GM21360 (cell line): ENCODE measurements around the gene BMP6.

Experiments used
- ATAC-seq: cut with Tn5 transposase; IDR thresholded peaks from one replicate; pipeline ENCODE4 v1.9.1; 2021; ENCODE audit warnings: mild to moderate bottlenecking, moderate library complexity; ENCODE audit not compliant: unreplicated experiment

BMP6 gene

DNA sequence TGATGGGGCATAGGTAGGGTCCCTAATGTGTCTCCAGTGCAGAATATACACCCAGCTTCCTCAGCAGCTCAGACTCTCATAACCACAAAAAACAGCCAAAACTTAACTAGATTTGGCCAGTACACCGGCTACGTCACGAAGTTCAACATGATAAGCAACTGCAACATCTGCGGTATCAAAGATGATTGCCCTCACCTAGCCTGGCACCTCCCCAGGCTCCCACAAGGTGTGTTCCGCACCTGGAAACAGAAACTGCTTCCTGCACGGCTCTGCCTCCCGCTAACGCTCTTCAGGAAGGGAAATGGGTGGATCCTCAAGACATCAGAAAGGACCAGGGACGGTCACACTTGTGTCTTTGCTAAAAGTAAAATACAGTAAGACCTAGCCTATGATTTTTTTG is 175.2 kb downstream of the BMP6 start:
- ATAC-seq, result no peak

- ATAC-seq, result no peak
Measured at GRCh38 chr6:7901780-7902179, 175.9 kb downstream of the BMP6 start.

DNA sequence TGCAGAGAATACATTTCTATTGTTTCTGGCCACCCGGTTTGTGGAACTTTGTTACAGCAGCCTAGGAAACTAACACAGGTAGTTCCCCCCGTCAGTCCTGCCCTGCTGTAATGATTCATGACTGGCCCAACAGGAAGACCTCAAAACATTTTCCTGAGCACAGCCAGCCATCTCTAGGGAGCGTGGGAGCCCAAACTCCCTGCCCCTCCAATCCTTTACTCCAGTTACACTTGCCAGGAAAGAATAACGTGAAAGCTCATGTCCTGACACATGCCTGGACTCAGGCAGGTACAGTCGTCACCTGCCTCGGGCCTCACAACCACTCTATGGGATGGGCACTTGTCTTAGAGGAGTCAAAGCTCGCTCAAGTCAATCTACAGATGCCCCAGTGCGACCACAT is 176.3 kb downstream of the BMP6 start:
- no peak for ATAC-seq

GRCh38 chr6:7902867-7903266 is 177.0 kb downstream of the BMP6 start:
- no peak for ATAC-seq

GRCh38 chr6:7903673-7904072 is 177.8 kb downstream of the BMP6 start:
- no peak for ATAC-seq

DNA sequence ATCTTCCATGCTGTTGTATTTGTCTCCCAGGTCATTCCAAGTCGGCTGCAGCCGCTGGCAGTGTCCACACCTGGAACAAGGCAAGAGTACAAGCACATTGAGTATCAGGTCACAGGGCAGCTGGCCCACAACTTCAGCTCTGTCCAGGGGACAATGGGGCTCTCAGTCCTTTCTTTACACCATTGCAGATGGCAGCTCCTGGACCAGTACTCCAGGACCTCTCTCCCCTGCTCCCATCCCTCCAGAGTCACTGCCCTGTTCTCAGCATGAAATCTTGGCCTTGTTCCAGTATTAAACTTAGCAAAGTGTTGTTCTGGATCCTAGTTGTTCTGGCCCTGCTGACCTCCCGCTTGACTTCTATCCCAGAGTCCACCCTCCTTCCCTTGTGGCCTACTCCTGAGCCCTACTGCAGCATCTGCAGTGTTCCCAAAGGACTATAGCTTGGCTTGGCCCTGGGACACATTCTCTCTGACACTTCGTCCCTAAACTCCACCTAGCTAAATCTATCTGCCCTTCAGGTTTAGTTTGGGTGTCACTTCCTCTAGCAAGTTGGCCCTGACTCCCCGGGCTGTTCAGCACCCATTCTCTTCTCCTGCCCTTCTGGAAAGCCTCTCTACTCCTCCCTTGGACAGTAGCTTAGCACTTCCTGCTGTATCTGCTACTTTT is 178.9 kb downstream of the BMP6 start:
- no peak for ATAC-seq

- no peak for ATAC-seq
Measured at GRCh38 chr6:7905416-7905815, 179.5 kb downstream of the BMP6 start.

DNA sequence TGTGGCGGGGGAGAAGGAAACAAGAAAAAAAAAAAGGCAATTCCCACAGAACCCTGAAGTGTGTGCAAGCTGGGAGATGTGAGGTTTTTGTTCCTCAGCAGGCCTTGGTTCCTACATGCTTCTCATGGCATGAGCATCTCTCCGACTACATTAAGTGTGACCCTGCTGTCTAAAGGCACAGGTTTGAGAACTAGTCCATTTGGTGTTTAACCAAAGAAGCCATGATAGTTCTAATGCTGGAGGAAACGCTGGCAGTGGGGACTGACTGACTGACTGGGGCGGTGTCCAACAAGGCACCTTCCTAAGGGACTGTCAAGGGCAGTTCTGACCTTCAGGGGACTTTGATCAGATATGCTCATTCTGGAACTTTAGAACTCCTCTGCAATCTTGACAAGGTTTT is 180.8 kb downstream of the BMP6 start:
- no peak for ATAC-seq

GRCh38 chr6:7907159-7907558 is 181.3 kb downstream of the BMP6 start:
- ATAC-seq, result no peak

DNA sequence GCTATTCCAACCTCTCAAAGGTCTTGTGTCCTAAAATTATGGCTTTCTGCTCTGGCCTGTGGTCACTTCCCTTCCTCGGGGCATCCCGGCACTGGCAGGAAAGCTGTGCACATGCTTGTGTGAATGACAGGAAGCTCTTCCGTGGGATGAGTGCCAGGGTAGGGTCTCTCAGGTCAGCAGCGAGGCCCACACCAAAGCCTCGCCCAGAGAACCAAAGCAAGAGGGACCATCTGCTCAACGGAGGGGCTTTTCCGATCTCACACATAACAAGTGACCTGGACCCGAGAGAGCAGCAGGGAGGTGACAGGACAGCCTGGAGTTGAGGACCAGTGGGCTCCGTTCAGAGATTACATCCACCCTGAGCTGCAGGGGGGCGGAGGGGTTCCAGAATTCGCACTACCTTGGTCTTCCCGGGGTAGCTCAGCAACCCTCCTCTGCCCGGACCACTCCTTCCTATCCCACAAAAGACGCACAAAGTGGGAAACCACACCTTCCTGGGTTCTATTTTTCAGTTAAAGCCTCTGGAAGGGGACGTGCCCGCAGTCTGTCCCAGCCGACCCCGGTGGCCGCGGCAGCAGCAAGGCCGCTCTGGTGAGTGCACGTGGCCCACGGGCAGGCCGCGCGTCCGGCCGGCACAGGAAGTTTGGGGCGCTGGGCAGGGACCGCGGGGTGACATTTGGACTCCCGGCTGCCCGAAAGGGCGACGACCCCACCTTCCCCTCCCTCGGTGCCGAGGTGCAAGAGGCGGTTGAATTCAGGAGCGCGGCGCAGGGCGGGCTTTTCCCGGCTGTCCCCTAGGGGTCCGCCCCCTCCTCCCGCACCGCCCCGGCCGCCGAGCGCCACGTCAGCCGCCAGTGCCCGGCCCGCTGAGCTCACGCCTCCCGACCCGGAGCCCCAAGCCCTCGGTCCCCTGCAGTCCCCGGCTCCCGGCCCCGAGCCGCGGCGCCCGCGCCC is 183.7 kb downstream of the BMP6 start:
- ATAC-seq, result peak; percentile 22

- ATAC-seq, result peak; percentile 20
Measured at GRCh38 chr6:7910298-7910653, 184.4 kb downstream of the BMP6 start.

- peak; percentile 70 for ATAC-seq
Measured at GRCh38 chr6:7910654-7911344, 184.9 kb downstream of the BMP6 start, which contains the start of gene TXNDC5. TXNDC5 (minus strand) TSS chr6:7910788; CDS start chr6:7910776, 12 bp downstream.

GRCh38 chr6:7911345-7911725 is 185.4 kb downstream of the BMP6 start:
- no peak for ATAC-seq

- no peak for ATAC-seq
Measured at GRCh38 chr6:7912024-7912423, 186.1 kb downstream of the BMP6 start.

DNA sequence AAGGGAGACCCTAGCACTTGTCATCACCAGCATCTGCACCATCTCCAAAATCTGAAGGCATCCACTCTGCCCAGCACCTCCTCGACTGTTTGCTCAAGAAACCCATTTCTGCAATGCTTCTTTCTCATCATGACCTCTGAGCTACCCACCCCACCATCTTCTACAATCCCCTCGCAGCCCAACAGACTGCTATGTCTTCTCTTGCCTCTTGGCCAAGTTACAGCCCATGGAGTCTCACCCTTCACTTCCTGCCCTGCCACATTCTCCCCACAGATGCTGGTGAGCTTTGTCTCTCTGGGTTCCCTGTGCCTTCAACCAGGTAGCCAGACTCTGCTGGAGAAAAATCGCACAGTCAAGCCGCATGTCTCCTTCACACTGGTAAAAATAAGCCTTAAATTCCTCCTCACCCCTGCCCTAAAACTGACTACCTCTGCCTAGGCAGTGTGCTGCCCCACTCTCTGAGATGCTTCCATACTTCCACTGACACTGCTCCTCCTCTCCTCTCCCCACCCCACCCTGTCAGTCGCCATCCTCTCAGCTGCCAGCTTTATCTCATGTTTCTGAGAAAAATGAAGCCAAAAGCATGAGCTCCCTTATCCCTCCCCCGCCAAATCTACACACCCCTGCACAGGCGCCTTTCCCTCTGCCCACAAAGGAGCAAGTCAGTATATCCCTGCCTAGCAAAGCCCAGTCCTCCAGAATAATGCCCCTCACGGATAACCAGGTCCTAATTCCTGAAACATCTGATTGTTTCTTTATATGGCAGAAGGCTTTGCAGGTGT is 187.0 kb downstream of the BMP6 start:
- ATAC-seq, result no peak

DNA sequence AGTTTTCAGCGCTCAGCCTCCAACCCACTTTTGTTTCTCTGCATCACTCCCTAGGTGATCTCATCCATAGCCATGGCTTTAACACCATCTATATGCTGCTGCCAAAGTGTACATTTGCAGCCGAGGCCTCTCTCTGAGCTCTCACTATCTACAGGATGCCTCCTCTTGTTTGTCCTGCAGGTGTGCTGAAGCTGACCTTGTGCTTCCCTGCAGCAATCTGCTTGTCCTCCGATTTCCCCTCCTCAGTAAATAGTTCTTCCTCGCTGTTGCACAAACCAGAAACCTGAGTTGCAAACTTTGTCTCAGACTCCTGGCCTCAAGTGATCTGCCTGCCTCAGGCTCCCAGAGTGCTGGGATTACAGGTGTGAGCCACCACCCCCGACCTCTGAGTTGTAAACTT is 188.4 kb downstream of the BMP6 start:
- ATAC-seq, result no peak

DNA sequence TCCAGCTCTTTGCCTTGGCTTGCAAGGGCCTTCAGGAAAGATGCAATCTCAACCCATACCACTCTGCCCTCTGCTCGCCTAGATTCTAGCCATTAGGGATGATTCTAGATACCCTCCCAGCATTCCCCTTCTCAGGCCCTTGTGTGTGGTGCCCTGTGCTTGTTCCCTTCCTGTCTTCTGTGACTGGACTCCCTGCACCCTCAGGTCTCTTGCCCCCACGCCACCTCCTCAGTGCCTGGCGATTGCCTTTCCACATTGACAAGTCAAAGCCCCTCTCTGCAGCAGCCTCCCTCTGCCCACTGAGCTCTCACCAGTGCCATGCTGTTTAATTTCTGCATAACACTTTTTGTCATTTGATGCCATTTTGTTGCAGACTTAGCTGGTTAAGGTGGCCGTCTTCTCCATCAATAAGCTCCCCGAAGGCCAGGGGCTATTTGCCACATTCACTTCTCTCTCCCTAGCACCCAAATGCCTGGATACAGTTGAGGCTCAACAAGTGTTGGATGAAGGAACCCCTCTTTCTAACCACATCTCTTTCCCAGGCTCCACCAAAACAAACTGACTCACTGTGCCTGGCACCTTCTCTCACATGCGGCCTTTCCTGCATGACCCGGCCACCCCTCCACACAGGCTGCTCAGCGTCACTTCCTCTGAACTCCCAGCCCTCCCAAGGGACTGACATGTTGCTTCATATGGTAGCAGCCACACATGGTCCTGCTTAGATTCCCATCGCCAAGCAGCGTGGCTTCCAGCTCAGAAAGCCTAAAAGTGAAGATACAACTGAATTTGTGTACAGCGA is 189.3 kb downstream of the BMP6 start:
- no peak for ATAC-seq

DNA sequence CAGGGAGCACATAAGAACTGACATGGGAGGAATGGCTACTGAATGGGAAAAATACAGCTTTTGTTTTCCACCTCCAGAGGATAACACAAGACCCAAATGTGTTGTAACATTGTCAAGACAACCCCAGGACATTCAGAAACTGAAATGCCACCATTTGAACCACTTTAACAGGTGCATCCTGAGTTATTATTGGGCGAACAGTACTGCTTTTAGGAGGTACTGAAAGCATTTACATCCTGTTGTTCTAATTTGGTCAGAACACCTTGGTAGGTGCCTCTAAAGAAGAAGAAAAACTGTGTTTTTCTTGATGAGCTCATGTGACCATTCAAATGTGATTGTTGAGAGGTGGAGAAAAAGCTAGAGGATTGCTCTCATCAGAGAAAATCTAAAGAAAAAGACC is 191.1 kb downstream of the BMP6 start:
- peak; percentile 82 for ATAC-seq

DNA sequence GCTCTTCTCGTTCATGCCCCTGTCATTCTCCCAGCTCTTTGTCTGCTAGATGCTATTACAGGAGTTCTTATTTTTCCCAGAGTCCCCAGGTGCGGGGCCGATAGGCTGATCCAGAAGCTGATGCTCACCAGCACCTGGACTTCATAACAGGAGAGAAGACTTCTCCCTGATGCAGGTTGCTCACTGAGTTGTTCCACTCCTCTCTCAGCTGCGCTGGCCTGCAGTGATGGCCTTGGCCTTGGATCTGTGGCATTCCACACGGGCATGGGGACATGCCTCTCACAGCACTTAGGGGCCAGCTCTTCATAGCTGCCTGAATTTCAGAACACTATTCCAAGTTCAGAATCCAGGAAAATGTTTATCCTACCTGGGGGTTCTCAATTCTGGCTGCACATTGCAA is 191.8 kb downstream of the BMP6 start:
- ATAC-seq, result no peak

- no peak for ATAC-seq
Measured at GRCh38 chr6:7918403-7918802, 192.5 kb downstream of the BMP6 start.
